ENCODE data around the gene MFRP. TPM values are rescaled to one million over a fixed set of nuclear protein-coding genes. Genes with fewer than 3 reads are reported as not detected.

MFRP gene
- total RNA-seq, 1 donor from 2014 or later = not detected

GRCh38 chr11:119377961-119378667 is 31.6 kb upstream of the MFRP start:
- Mint-ChIP-seq H3K9me3 (no peaks in the 10 kb centered on the region), H3K4me3 (no peak overlapping the region), H3K27ac (ENCODE audit: unreplicated experiment) (no peak overlapping the region)

GRCh38 chr11:119377112-119377901 is 30.8 kb upstream of the MFRP start:
- no peak overlapping the region for H3K27ac Mint-ChIP-seq (ENCODE audit: unreplicated experiment)
- H3K36me3 Mint-ChIP-seq (ENCODE audit: low read depth) = no peaks in the 10 kb centered on the region
- H3K4me1 Mint-ChIP-seq = peaks cover 34% of the 10 kb centered on the region
- no peaks in the 10 kb centered on the region for H3K9me3 Mint-ChIP-seq
- no peak for TF ChIP-seq CTCF (conservative IDR thresholded peaks at IDR 0.05)
- peaks cover 14% of the 10 kb centered on the region for H3K27me3 Mint-ChIP-seq (ENCODE audit: low read depth)
- no peak for DNase-seq (ENCODE audit: low read depth, low spot score)
- no peak overlapping the region for H3K4me3 Mint-ChIP-seq

More at GRCh38 chr11:119377961-119378667, 31.6 kb upstream of the MFRP start:
- no peaks in the 10 kb centered on the region for H3K36me3 Mint-ChIP-seq (ENCODE audit: low read depth)
- DNase-seq (ENCODE audit: low read depth, low spot score) = no peak
- peaks cover 14% of the 10 kb centered on the region for H3K27me3 Mint-ChIP-seq (ENCODE audit: low read depth)
- TF ChIP-seq CTCF (conservative IDR thresholded peaks at IDR 0.05) = no peak
- H3K4me1 Mint-ChIP-seq = peaks cover 34% of the 10 kb centered on the region

- Mint-ChIP-seq H3K9me3 (no peaks in the 10 kb centered on the region), H3K27me3 (ENCODE audit: low read depth) (peaks cover 14% of the 10 kb centered on the region), H3K4me1 (peaks cover 42% of the 10 kb centered on the region), H3K4me3 (peak overlapping the region; percentile 64), H3K27ac (ENCODE audit: unreplicated experiment) (peak overlapping the region; percentile 75), H3K36me3 (ENCODE audit: low read depth) (no peaks in the 10 kb centered on the region)
- TF ChIP-seq CTCF (conservative IDR thresholded peaks at IDR 0.05) = no peak
- peak; percentile 37 for DNase-seq (ENCODE audit: low read depth, low spot score)
These were observed 29.8 kb upstream of the MFRP start for GRCh38 chr11:119376197-119376847.

GRCh38 chr11:119375337-119376196 is 29.1 kb upstream of the MFRP start:
- DNase-seq (ENCODE audit: low read depth, low spot score) = no peak
- H3K9me3 Mint-ChIP-seq = no peaks in the 10 kb centered on the region
- peak overlapping the region; percentile 75 for H3K27ac Mint-ChIP-seq (ENCODE audit: unreplicated experiment)
- H3K36me3 Mint-ChIP-seq (ENCODE audit: low read depth) = no peaks in the 10 kb centered on the region
- TF ChIP-seq CTCF (conservative IDR thresholded peaks at IDR 0.05) = no peak
- peaks cover 9% of the 10 kb centered on the region for H3K27me3 Mint-ChIP-seq (ENCODE audit: low read depth)
- peak overlapping the region; percentile 64 for H3K4me3 Mint-ChIP-seq
- peaks cover 50% of the 10 kb centered on the region for H3K4me1 Mint-ChIP-seq

Data from neural crest cell (in vitro differentiated cells).